HEK293T (cell line): ENCODE data around the gene PCMT1.
"Not testable (repeated sequence)": the region's sequence is repeated elsewhere in the genome, so short reads cannot be mapped to it uniquely, and the experiment has no call there.

Experiments used
- CTCF ChIA-PET: fragments of 350-600 bp; formaldehyde crosslinking; extraction: SDS; loops from one replicate; lab custom pipeline; 2021; ENCODE audit warnings: antibody characterized with exemption, inconsistent platforms; lab: Yijun Ruan, JAX
- POLR2A ChIA-PET: fragments of 350-600 bp; formaldehyde crosslinking; extraction: SDS; loops from one replicate; lab custom pipeline; 2020; ENCODE audit warnings: antibody characterized with exemption, inconsistent platforms; lab: Yijun Ruan, JAX
- DNase-seq: peaks from one replicate; pipeline ENCODE4 v3.0.0; 2012; ENCODE audit warnings: mixed read lengths; ENCODE audit errors: extremely low spot score
- ARNT ChIP-seq: fragments of 450-650 bp; IDR thresholded peaks from 2 replicates; pipeline ENCODE4 v1.6.1; 2017; ENCODE audit warnings: mild to moderate bottlenecking
- BHLHE40 ChIP-seq: fragments of 450-650 bp; IDR thresholded peaks from 2 replicates; pipeline ENCODE4 v1.6.1; 2016; ENCODE audit warnings: mild to moderate bottlenecking, moderate library complexity, borderline replicate concordance
- CTBP1 ChIP-seq: fragments of 450-650 bp; IDR thresholded peaks from 2 replicates; pipeline ENCODE4 v1.6.1; 2016; ENCODE audit warnings: borderline replicate concordance
- ELF4 ChIP-seq: fragments of 450-650 bp; IDR thresholded peaks from 2 replicates; pipeline ENCODE4 v1.6.1; 2017; ENCODE audit warnings: antibody characterized with exemption
- FOXA1 ChIP-seq: fragments of 450-650 bp; IDR thresholded peaks from 2 replicates; pipeline ENCODE4 v1.6.1; 2016; ENCODE audit warnings: mild to moderate bottlenecking
- FOXK2 ChIP-seq: fragments of 450-650 bp; IDR thresholded peaks from 2 replicates; pipeline ENCODE4 v1.6.1; 2016; ENCODE audit warnings: mild to moderate bottlenecking
- FOXM1 ChIP-seq: fragments of 450-650 bp; IDR thresholded peaks from 2 replicates; pipeline ENCODE4 v1.6.1; 2017; ENCODE audit warnings: mild to moderate bottlenecking, borderline replicate concordance
- HDGF ChIP-seq: fragments of 450-650 bp; IDR thresholded peaks from 2 replicates; pipeline ENCODE4 v1.6.1; 2017; ENCODE audit warnings: antibody characterized with exemption, borderline replicate concordance
- L3MBTL2 ChIP-seq: fragments of 450-650 bp; conservative IDR thresholded peaks from 2 replicates; pipeline ENCODE4 v1.6.1; 2016; ENCODE audit warnings: mild to moderate bottlenecking
- LEF1 ChIP-seq: fragments of 450-650 bp; IDR thresholded peaks from 2 replicates; pipeline ENCODE4 v1.6.1; 2017; ENCODE audit warnings: mild to moderate bottlenecking, borderline replicate concordance
- NFRKB ChIP-seq: fragments of 450-650 bp; IDR thresholded peaks from 2 replicates; pipeline ENCODE4 v1.6.1; 2016; ENCODE audit warnings: mild to moderate bottlenecking, moderate library complexity
- SP1 ChIP-seq: fragments of 450-650 bp; IDR thresholded peaks from 2 replicates; pipeline ENCODE4 v1.6.1; 2017
- SUZ12 ChIP-seq: fragments of 450-650 bp; IDR thresholded peaks from 2 replicates; pipeline ENCODE4 v1.6.1; 2016; ENCODE audit warnings: mild to moderate bottlenecking
- TARDBP ChIP-seq: fragments of 450-650 bp; IDR thresholded peaks from 2 replicates; pipeline ENCODE4 v1.6.1; 2016
- ZNF384 ChIP-seq: fragments of 450-650 bp; IDR thresholded peaks from 2 replicates; pipeline ENCODE4 v1.6.1; 2016
- TF ChIP-seq, protein P1 (sequence below): fragments of 450-650 bp; IDR thresholded peaks from 2 replicates; pipeline ENCODE4 v1.6.1; 2016

Gene PCMT1

GRCh38 chr6:149847939-149848267 lies 98.4 kb downstream of the PCMT1 start:
- POLR2A ChIA-PET: interaction anchor here (0.6 to 1.6 kb wide), 3 partner anchors 8 to 16 kb away, joined by 3 to 7 read pairs (median 3); partner anchors contain the start of gene LRP11
- CTCF ChIA-PET: interaction anchor here (0.7 to 1.6 kb wide), 7 partner anchors 9 to 955 kb away, joined by 3 to 7 read pairs (median 4); no protein-coding TSS in a partner anchor

GRCh38 chr6:149848343-149848742 lies 98.8 kb downstream of the PCMT1 start:
- CTCF ChIA-PET: interaction anchor here (0.7 kb wide), 1 partner anchor 955 kb away, joined by 5 read pairs; no protein-coding TSS in a partner anchor
- DNase-seq, POLR2A ChIA-PET: not testable (repeated sequence)

More at GRCh38 chr6:149847939-149848267, 98.4 kb downstream of the PCMT1 start:
- DNase-seq: no peak
- TF ChIP-seq ZNF384 (no peak), BHLHE40 (no peak), SUZ12 (no peak), ELF4 (no peak), HDGF (no peak), ARNT (no peak), TARDBP (no peak), NFRKB (no peak), SP1 (no peak), LEF1 (no peak)

GRCh38 chr6:149851461-149852110 lies 102.0 kb downstream of the PCMT1 start:
- no peak for DNase-seq
- ChIA-PET CTCF (no interaction called here), POLR2A (no interaction called here)
- TF ChIP-seq HDGF: no peak
- TF ChIP-seq ARNT: no peak
- no peak for TF ChIP-seq FOXM1
- no peak for TF ChIP-seq L3MBTL2
- TF ChIP-seq CTBP1: no peak
- TF ChIP-seq NFRKB: no peak
- no peak for TF ChIP-seq SUZ12
- no peak for TF ChIP-seq LEF1
- TF ChIP-seq BHLHE40: no peak

DNA sequence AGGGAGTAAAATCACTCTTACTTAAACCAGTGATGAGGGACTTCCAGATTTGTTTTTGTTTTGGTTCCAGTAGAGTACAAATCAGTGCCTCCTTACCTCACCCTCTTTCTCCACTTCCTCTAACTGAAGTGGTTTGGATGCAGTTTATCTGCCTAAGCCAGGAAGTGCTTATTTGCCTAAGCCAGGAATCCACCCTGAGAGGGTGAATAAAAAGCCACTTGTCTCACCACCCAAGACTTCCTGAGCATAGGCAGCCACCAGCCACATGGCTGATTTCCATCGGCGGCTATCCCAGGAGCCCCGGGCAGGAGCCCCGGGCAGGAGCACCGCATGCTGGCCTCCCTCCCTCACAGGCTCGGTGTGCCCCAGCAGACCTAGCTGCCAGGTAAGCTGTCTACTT lies 102.6 kb downstream of the PCMT1 start:
- no peak for DNase-seq
- ChIA-PET CTCF (no interaction called here), POLR2A (no interaction called here)
- TF ChIP-seq FOXK2: no peak
- TF ChIP-seq LEF1: no peak
- no peak for TF ChIP-seq ARNT
- TF ChIP-seq ELF4: no peak
- no peak for TF ChIP-seq SUZ12
- TF ChIP-seq NFRKB: no peak
- TF ChIP-seq HDGF: no peak
- TF ChIP-seq FOXA1: no peak

DNA sequence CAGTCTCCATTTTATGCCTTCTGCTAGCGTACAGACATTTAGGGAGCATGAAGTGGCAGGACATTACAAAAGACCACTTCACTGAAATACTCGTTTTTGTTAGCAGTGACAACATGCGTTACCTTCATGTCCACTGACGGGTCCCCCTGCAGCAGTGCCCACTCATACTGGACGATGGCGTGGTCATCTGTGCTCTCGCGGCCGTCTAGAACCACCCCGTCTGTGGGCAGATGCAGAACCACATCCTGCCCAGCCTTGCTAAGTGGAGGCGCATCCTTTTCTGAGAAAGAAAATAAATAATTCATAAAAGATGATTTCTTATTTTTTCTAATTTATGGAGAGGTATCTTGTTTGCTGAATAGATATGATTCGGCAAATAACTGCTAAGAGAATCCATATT lies 103.3 kb downstream of the PCMT1 start:
- ChIA-PET CTCF (no interaction called here), POLR2A (no interaction called here)
- DNase-seq: no peak
- no peak for TF ChIP-seq ARNT
- TF ChIP-seq L3MBTL2: no peak
- TF ChIP-seq FOXK2: no peak
- TF ChIP-seq NFRKB: no peak
- TF ChIP-seq FOXA1: no peak

GRCh38 chr6:149854017-149854416 lies 104.5 kb downstream of the PCMT1 start:
- CTCF ChIA-PET: interaction anchor here (1.1 kb wide), 1 partner anchor 14 kb away, joined by 5 read pairs; no protein-coding TSS in a partner anchor
- DNase-seq, POLR2A ChIA-PET: not testable (repeated sequence)

- CTCF ChIA-PET: interaction anchor here (0.6 to 1.1 kb wide), 3 partner anchors 11 to 110 kb away, joined by 3 to 5 read pairs (median 3); no protein-coding TSS in a partner anchor
- TF ChIP-seq NFRKB: no peak
- no peak for TF ChIP-seq TARDBP
- POLR2A ChIA-PET: interaction anchor here (1.0 kb wide), 1 partner anchor 9 kb away, joined by 4 read pairs; no protein-coding TSS in a partner anchor
- DNase-seq: no peak
Observed at GRCh38 chr6:149854532-149854931, 105.0 kb downstream of the PCMT1 start.

DNA sequence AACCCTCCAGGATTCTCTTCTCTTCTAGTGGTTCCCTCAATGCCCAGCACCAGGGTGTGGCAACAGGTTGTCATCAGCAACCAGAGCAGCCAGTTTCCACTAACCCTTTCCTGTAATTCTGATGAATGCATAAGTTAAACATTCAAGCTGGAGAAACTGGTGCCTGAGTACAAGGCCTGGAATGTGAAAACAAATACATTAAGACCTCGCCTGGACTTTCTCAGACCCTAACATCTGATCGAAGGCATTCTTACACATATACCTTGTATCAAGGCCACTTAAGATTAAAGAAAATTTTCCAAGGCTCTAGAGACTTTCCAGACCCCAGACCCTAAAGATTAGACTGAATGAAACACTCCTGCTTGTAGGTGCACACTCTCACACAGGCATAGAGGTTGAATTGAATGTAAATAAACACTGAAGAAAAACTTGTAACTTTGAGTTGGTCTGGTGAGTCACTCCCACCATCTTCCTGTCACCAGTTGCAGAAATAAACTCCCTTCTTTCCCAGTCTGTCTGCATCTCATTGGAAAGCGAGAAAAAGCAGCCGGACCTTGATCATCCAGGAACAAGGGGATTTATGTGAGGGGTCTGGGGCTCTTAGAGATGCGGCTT lies 105.6 kb downstream of the PCMT1 start:
- ChIA-PET CTCF (interaction anchor here (0.6 to 1.1 kb wide), 3 partner anchors 12 to 110 kb away, joined by 3 to 5 read pairs (median 3); no protein-coding TSS in a partner anchor), POLR2A (interaction anchor here (1.0 kb wide), 1 partner anchor 8 kb away, joined by 4 read pairs; no protein-coding TSS in a partner anchor)
- DNase-seq: no peak
- TF ChIP-seq FOXM1 (no peak), CTBP1 (no peak), L3MBTL2 (no peak), ELF4 (no peak), NFRKB (no peak), TARDBP (no peak), ARNT (no peak), HDGF (no peak), LEF1 (no peak), FOXK2 (no peak), ZNF384 (no peak), SP1 (no peak), FOXA1 (no peak), BHLHE40 (no peak), SUZ12 (no peak)
- TF ChIP-seq, protein P1, sequence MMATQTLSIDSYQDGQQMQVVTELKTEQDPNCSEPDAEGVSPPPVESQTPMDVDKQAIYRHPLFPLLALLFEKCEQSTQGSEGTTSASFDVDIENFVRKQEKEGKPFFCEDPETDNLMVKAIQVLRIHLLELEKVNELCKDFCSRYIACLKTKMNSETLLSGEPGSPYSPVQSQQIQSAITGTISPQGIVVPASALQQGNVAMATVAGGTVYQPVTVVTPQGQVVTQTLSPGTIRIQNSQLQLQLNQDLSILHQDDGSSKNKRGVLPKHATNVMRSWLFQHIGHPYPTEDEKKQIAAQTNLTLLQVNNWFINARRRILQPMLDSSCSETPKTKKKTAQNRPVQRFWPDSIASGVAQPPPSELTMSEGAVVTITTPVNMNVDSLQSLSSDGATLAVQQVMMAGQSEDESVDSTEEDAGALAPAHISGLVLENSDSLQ: no peak
